Neural cell (in vitro differentiated cells): ENCODE measurements around the gene TFCP2L1.

Experiments used
- CTCF ChIP-seq: fragments of 450-650 bp; IDR thresholded peaks from 2 replicates; pipeline ENCODE4 v1.5.1; 2014; ENCODE audit warnings: antibody characterized with exemption, mild to moderate bottlenecking, moderate library complexity; ENCODE audit not compliant: poor library complexity, severe bottlenecking
- EZH2 ChIP-seq: fragments of 200-600, 300-800 bp; shearing (Covaris generic), sonication (generic); IDR thresholded peaks from 2 replicates; pipeline ENCODE4 v1.6.1; 2014; ENCODE audit warnings: antibody characterized with exemption, low read length, borderline replicate concordance, mild to moderate bottlenecking; ENCODE audit not compliant: insufficient read depth, poor library complexity, severe bottlenecking
- SMC3 ChIP-seq: fragments of 450-650 bp; conservative IDR thresholded peaks from 2 replicates; pipeline ENCODE4 v1.6.1; 2014; ENCODE audit warnings: antibody characterized with exemption, mild to moderate bottlenecking, moderate library complexity; ENCODE audit not compliant: poor library complexity
- TAF1 ChIP-seq: IDR thresholded peaks from 2 replicates; pipeline ENCODE4 v1.6.1; 2012; ENCODE audit warnings: low read depth

- TF ChIP-seq CTCF (no peak), SMC3 (no peak), EZH2 (no peak), TAF1 (no peak)
Observed at GRCh38 chr2:121185111-121185510, 99.9 kb downstream of the TFCP2L1 start.
